ENCODE results near the gene HSD17B2.

- no peak for TF ChIP-seq EZH2 (IDR thresholded peaks at IDR 0.05)
- TF ChIP-seq POLR2AphosphoS5 (IDR thresholded peaks at IDR 0.05; ENCODE audit: borderline replicate concordance, low read depth, low read length) = no peak
These were observed 10.4 kb downstream of the HSD17B2 start for GRCh38 chr16:82045465-82045864.

Data from SK-N-MC (cell line).